SK-N-SH treated with all-trans-retinoic acid at 6 μM for 48 hours (cell line): ENCODE measurements around the gene GPR152.

Experiments
- ARNTL ChIP-seq: fragments of 450-650 bp; formaldehyde crosslinking; IDR thresholded peaks from 2 replicates; pipeline ENCODE4 v1.5.0; 2020; ENCODE audit warnings: low read depth, mild to moderate bottlenecking, moderate library complexity, borderline replicate concordance
- OSR1 ChIP-seq: fragments of 250-450 bp; sonication (Bioruptor Pico); IDR thresholded peaks from 2 replicates; pipeline ENCODE4 v1.8.0; 2022; ENCODE audit warnings: moderate library complexity, mild to moderate bottlenecking, inconsistent platforms
- SNAI2 ChIP-seq: fragments of 250-450 bp; sonication (Bioruptor Pico); IDR thresholded peaks from 2 replicates; pipeline ENCODE4 v1.5.0; 2020; ENCODE audit warnings: mild to moderate bottlenecking, moderate library complexity
- TF ChIP-seq, protein P1 (sequence below): fragments of 250-450 bp; sonication (Bioruptor Pico); IDR thresholded peaks from 2 replicates; pipeline ENCODE4 v1.8.0; 2020; ENCODE audit warnings: mild to moderate bottlenecking, moderate library complexity, borderline replicate concordance

DNA sequence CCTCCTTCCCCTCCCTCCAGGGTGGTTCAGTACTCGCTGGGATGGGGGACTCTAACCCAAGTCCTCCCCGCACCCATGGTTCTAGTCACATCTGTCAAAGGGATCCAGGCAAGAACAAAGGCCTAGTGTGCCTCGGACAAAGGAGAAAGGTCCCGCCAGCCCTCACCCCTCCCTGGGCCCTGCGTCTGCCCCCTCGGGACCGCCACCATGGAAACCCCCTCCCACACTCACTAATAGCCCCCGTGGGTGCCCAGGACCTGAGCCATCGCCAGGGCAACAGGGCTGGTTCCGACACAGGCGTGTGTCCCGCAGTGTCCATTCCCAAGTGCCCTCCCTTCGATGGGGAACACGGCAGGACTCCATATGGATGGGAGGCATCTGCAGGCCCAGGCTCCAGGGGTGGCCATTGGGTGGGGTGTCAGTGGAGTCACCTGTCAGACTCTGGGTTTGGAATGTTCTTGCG is 42.1 kb downstream of the GPR152 start:
- TF ChIP-seq, protein P1, sequence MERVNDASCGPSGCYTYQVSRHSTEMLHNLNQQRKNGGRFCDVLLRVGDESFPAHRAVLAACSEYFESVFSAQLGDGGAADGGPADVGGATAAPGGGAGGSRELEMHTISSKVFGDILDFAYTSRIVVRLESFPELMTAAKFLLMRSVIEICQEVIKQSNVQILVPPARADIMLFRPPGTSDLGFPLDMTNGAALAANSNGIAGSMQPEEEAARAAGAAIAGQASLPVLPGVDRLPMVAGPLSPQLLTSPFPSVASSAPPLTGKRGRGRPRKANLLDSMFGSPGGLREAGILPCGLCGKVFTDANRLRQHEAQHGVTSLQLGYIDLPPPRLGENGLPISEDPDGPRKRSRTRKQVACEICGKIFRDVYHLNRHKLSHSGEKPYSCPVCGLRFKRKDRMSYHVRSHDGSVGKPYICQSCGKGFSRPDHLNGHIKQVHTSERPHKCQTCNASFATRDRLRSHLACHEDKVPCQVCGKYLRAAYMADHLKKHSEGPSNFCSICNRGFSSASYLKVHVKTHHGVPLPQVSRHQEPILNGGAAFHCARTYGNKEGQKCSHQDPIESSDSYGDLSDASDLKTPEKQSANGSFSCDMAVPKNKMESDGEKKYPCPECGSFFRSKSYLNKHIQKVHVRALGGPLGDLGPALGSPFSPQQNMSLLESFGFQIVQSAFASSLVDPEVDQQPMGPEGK (CRISPR knock-in tag) = no peak
- TF ChIP-seq ARNTL (CRISPR knock-in tag) (no peak), SNAI2 (CRISPR knock-in tag) (no peak), OSR1 (CRISPR knock-in tag) (no peak)
